ENCODE measurements around the gene RRP1. TPM values are rescaled to one million over a fixed set of nuclear protein-coding genes. Genes with fewer than 3 reads are reported as not detected.

The RRP1 gene
- total and polyA plus RNA-seq, 2 of the 13 experiments (the other 11 are each of a cell fraction or from before 2014, with no cell fraction given), result 20.1 to 35.1 TPM

DNA sequence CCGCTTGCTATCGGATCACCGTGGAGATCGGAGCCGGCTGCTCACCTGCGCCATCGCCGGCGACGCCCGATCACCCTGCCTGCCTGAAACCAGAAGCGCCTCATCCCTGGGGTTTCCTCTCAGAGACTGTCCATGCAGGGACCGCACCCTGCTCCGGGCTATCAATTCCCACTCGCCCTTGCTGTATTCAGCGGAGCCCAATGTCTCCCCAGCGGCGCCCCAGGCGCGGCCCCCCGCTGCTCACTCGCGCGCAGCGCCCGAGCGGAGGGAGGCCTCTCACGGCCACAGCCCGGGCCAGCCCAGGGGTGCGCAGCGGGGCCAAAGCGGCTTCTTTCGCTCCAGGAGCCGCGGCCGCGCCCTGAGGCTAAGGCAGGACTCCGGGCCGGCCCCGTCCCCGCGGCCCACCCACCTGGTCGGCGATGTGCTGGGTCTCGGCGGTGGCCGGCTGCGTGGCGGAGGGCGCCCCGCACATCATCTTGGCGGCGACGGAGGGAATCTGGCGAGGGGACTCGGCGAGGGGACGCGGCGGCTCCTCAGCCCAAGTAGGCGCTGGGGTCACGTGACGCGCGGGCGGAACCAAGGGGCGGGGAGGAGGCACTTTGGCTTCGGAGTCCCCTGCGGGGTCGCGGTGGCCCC, 13.5 kb upstream of the RRP1 start, which contains the start of gene CSTB (continued):
- TF ChIP-seq, protein P1, sequence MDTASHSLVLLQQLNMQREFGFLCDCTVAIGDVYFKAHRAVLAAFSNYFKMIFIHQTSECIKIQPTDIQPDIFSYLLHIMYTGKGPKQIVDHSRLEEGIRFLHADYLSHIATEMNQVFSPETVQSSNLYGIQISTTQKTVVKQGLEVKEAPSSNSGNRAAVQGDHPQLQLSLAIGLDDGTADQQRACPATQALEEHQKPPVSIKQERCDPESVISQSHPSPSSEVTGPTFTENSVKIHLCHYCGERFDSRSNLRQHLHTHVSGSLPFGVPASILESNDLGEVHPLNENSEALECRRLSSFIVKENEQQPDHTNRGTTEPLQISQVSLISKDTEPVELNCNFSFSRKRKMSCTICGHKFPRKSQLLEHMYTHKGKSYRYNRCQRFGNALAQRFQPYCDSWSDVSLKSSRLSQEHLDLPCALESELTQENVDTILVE (CRISPR knock-in tag; IDR thresholded peaks at IDR 0.05), result no peak
- TF ChIP-seq FOXO1 (CRISPR knock-in tag; IDR thresholded peaks at IDR 0.05) (no peak), MYC (CRISPR knock-in tag; IDR thresholded peaks at IDR 0.05; ENCODE audit: borderline replicate concordance) (0 out of 2 replicates have a peak, but pooled peaks have one; percentile 20), THAP11 (CRISPR knock-in tag; IDR thresholded peaks at IDR 0.05) (peak; percentile 43; the same call in 1 of the 2 replicates), ESRRA (CRISPR knock-in tag; IDR thresholded peaks at IDR 0.05; ENCODE audit: low read depth) (no peak), ZNF430 (CRISPR knock-in tag; IDR thresholded peaks at IDR 0.05) (peak; percentile 25; the same call in 1 of the 2 replicates), ZNF749 (CRISPR knock-in tag; IDR thresholded peaks at IDR 0.05; ENCODE audit: borderline replicate concordance) (peak; percentile 71; the same call in 1 of the 2 replicates), TAF15 (IDR thresholded peaks at IDR 0.05; ENCODE audit: low read depth, low read length, poor library complexity, severe bottlenecking) (peak; percentile 5), BHLHE40 (IDR thresholded peaks at IDR 0.05; ENCODE audit: low read length) (peak; percentile 79), ZNF720 (CRISPR knock-in tag; IDR thresholded peaks at IDR 0.05) (0 out of 2 replicates have a peak, but pooled peaks have one; percentile 59), ZNF431 (CRISPR knock-in tag; IDR thresholded peaks at IDR 0.05; ENCODE audit: borderline replicate concordance, low read depth) (no peak), ZNF570 (CRISPR knock-in tag; IDR thresholded peaks at IDR 0.05; ENCODE audit: borderline replicate concordance) (no peak), ZSCAN29 (CRISPR knock-in tag; conservative IDR thresholded peaks at IDR 0.05) (0 out of 2 replicates have a peak, but pooled peaks have one; percentile 49)
- TF ChIP-seq, protein P2, sequence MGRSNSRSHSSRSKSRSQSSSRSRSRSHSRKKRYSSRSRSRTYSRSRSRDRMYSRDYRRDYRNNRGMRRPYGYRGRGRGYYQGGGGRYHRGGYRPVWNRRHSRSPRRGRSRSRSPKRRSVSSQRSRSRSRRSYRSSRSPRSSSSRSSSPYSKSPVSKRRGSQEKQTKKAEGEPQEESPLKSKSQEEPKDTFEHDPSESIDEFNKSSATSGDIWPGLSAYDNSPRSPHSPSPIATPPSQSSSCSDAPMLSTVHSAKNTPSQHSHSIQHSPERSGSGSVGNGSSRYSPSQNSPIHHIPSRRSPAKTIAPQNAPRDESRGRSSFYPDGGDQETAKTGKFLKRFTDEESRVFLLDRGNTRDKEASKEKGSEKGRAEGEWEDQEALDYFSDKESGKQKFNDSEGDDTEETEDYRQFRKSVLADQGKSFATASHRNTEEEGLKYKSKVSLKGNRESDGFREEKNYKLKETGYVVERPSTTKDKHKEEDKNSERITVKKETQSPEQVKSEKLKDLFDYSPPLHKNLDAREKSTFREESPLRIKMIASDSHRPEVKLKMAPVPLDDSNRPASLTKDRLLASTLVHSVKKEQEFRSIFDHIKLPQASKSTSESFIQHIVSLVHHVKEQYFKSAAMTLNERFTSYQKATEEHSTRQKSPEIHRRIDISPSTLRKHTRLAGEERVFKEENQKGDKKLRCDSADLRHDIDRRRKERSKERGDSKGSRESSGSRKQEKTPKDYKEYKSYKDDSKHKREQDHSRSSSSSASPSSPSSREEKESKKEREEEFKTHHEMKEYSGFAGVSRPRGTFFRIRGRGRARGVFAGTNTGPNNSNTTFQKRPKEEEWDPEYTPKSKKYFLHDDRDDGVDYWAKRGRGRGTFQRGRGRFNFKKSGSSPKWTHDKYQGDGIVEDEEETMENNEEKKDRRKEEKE (IDR thresholded peaks at IDR 0.05), result no peak
- TF ChIP-seq, protein P3, sequence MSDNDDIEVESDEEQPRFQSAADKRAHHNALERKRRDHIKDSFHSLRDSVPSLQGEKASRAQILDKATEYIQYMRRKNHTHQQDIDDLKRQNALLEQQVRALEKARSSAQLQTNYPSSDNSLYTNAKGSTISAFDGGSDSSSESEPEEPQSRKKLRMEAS (IDR thresholded peaks at IDR 0.05), result no peak; the same call in 1 of the 2 replicates
- TF ChIP-seq, protein P4, sequence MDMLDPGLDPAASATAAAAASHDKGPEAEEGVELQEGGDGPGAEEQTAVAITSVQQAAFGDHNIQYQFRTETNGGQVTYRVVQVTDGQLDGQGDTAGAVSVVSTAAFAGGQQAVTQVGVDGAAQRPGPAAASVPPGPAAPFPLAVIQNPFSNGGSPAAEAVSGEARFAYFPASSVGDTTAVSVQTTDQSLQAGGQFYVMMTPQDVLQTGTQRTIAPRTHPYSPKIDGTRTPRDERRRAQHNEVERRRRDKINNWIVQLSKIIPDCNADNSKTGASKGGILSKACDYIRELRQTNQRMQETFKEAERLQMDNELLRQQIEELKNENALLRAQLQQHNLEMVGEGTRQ (IDR thresholded peaks at IDR 0.05; ENCODE audit: low read depth, low read length), result peak; percentile 81
- TF ChIP-seq, protein P4 (CRISPR knock-in tag; IDR thresholded peaks at IDR 0.05; ENCODE audit: borderline replicate concordance), result peak; percentile 75; the same call in 1 of the 2 replicates
- TF ChIP-seq, protein P5, sequence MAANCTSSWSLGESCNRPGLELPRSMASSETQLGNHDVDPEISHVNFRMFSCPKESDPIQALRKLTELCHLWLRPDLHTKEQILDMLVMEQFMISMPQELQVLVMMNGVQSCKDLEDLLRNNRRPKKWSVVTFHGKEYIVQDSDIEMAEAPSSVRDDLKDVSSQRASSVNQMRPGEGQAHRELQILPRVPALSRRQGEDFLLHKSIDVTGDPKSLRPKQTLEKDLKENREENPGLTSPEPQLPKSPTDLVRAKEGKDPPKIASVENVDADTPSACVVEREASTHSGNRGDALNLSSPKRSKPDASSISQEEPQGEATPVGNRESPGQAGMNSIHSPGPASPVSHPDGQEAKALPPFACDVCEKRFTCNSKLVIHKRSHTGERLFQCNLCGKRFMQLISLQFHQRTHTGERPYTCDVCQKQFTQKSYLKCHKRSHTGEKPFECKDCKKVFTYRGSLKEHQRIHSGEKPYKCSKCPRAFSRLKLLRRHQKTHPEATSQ (CRISPR knock-in tag; IDR thresholded peaks at IDR 0.05; ENCODE audit: borderline replicate concordance), result no peak
- TF ChIP-seq, protein P6, sequence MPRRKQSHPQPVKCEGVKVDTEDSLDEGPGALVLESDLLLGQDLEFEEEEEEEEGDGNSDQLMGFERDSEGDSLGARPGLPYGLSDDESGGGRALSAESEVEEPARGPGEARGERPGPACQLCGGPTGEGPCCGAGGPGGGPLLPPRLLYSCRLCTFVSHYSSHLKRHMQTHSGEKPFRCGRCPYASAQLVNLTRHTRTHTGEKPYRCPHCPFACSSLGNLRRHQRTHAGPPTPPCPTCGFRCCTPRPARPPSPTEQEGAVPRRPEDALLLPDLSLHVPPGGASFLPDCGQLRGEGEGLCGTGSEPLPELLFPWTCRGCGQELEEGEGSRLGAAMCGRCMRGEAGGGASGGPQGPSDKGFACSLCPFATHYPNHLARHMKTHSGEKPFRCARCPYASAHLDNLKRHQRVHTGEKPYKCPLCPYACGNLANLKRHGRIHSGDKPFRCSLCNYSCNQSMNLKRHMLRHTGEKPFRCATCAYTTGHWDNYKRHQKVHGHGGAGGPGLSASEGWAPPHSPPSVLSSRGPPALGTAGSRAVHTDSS (CRISPR knock-in tag; conservative IDR thresholded peaks at IDR 0.05), result 0 out of 2 replicates have a peak, but pooled peaks have one; percentile 39
